T-helper 9 cell (primary cell): ENCODE results near the gene STON2.
"Not testable (repeated sequence)": the region's sequence is repeated elsewhere in the genome, so short reads cannot be mapped to it uniquely, and the experiment has no call there.

ENCODE experiments used
- DNase-seq: peaks from one replicate; pipeline ENCODE4 v3.0.0-alpha.2; 2020
- total RNA-seq, 2 donors: gene quantifications; one replicate each; lab custom pipeline; 2026; lab: John Stamatoyannopoulos, UW

STON2 gene
- total RNA-seq, result 0 to 0.28 reads per million in 2 donors

DNA sequence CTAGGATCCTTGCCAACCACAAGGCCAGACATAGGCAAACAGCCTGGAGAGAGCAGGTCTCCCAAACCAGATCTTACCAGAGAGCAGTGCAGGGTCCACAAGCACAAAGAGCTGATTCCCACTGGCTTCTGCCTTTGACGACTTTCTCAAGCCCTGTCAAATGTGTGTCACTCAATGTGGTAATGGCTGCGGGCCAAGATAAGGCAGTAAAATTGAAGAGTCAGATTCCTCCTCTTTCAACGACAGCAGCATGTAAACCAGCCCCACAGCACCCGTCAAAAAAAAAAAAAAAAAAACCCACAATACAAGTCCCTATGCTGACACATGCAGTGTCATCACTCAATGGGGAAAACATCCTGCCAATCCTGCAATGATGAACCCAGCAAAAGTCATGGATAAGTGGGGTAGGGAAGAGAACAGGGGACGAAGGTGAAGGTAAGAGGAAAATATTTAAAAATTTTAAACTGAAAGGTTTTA, at the start of gene STON2:
TSS of gene STON2 (minus strand) at position 123 of the 477 bp plus-strand sequence. CDS start 1,942 bp downstream, outside the sequence.
- no peak for DNase-seq

- no peak for DNase-seq
These were observed 49.5 kb upstream of the STON2 start for GRCh38 chr14:81449576-81449975.

DNA sequence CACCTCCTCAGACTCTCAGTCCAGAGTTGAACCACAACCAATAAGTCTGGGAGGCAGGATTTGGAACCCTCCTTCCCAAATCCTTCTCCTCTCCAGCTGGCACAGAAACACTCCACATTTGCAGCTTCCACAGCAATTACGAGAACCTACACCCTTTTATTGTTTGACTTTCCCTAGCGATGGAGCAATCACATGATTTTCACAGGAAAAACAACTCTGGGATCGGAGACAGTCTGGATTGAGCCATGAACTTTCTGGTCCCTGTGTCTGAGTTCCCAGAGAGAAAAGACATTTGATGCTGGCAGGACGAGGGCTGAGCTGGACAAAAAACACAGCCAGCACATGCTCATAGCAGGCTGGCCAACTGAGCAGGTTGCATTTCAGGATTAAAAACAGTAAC, 49.0 kb upstream of the STON2 start:
- no peak for DNase-seq

DNA sequence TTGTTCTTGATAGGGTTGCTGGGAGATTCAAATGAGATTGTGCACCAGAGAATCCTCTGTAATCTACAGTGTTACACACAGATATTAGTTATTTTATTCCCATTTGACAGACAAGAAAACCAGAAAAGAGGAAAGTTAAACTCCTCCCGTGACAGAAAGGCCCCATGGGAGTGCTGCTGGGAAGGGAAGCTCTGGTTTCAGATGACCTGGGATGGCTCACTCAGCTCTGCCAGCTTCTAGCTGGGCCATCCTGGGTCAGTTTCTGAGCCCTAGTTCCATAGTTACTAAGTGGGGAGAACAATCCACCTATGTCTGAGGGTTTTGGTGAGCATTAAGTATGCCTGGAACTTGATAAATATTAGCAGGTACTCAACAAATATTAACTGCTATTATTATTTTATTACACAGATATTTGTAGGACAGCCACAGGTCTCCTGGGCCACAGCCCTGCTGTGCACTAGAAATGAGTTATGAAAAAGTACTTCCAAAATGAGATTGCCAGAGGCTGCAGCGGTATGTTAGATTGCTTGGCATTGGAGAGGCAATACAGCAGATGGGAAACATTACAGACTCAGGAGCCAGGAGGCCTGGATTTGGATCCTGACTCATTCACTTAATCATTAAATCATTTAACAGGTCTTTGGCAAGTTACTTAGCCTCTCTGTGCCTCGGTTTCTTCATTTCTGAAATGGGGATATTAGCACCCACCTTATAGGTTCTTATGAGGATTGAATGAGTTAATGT, 47.1 kb upstream of the STON2 start:
- DNase-seq, result no peak

DNA sequence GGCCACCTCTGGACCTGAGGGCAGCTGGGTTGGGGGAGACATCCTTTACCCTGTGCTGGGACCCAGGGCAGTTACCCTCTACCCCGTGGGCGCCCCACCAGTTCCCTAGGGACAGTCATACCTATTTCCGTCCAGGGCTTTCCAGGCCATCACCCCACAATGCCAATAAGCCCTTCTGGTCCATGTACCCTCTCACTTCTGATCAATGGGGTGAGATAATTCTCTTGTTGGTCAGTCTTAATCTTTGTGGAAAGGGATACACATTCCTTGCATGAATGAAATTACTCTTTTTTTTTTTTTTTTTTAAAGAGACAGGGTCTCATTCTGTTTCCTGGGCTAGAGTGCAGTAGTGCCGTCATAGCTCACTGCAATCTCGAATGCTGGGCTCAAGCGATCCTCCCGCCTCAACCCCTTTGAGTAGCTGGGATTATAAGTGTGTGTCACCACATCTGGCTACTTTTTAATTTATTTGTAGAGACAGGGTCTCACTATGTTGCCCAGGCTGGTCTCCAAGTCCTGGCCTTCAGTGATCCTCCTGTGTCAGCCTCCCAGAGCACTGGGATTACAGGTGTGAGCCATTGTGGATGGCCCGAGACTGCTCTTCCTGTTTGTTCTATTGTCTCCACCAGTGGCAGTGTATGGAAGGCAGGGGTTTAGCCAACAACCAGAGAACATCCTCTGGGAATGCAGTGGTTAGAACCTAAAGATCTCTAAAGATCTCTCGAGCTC, 46.3 kb upstream of the STON2 start:
- DNase-seq, result no peak

GRCh38 chr14:81441626-81442134, 41.6 kb upstream of the STON2 start:
- DNase-seq, result no peak

DNA sequence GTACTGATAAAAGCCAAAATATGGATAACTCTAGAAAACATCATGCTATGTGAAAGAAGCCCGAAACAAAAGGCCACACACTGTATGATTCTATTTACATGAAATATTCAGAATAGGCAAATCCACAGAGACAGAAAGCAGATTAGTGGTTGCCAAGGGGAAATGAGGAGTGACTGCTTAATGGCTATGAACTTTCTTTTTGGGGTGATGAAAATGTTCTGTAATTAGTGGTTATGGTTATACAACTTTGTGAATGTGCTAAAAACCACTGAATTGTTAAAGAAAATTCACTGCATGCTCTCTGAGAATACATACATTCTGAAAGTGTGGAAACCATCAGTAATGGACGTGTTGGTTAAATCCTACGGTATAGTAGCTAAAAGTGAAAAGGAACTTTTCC, 39.9 kb upstream of the STON2 start:
- no peak for DNase-seq

DNA sequence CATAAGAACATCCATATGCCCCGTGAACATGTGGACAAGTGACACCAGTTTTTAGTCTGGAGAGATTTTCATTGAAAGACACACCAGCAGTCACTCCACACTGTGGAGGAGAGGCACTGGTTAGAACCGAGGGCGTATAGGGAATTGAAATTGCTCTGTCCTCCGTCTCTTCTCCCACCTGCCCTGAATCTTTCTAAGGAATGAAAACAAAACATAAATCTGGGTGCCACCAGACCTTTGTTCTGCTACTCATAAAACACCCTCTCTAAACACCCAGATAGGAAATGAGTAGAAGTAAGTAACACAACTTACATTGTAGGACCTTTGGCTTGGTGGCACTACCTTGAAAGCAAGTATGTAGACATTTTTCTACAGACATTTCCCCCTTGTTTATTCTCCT, 37.1 kb upstream of the STON2 start:
- no peak for DNase-seq

GRCh38 chr14:81436296-81437138, 36.4 kb upstream of the STON2 start:
- peak; percentile 6 for DNase-seq

DNA sequence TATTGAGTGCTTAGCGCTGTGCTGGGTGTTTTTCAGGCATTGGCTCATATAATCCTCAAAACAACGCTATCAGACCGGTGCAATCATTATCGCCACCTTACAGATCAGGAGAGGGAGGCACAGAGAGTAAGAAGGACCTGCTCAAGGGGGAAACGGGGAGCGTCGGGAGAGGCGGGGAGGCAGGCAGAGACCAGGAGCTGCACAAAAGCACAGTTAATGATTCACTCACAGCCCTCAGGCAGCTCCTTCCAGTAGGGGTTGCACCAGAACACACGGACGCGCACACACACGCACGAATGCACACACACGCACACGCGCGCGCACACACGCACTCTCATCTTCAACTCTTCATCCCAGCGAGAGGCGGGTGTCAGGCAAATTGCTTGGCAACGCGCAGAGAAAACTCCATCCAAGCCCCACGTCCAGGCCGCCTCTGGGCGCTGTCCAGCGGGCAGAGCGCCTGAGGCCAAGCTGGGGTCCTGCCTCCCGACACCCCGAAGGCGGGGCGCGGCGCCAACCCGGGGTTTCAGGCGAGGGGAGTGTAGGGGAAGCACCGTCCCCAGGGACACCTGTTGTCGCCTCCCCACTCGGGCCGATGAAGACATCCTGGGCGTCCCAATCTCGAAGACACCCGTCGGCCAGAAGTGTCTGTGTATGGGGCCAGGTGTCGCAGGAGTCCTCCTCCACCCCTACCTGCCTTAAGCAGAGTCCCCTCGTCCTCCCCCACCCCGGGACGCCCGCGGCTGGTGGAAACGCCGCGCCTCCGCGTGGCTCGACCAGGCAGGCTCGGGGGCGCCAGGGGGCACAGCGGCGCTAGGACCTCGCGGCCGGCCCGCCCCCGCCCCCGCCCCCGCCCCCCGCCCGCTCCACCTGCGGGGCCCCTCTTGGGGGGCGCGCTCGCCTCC, 35.5 kb upstream of the STON2 start:
- peak; percentile 3 for DNase-seq

DNA sequence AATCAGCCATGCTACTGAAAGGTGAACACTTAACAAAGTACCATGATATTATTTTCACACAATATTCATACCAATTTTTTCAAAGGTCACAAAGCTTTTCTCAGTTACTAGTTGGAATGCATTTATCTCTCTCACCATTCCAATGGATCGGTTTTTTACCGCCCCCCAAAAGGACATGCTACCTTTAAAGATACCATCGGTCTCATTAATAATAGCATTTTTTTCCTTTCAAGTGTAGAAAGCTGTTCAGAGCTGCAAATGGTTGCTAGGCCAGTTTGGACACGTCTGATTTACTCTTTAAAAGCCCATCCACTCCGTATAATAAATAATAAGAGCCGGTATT, 34.9 kb upstream of the STON2 start:
- no peak for DNase-seq

GRCh38 chr14:81434230-81434629, 34.1 kb upstream of the STON2 start:
- DNase-seq, result no peak

GRCh38 chr14:81433378-81433777, 33.3 kb upstream of the STON2 start:
- no peak for DNase-seq

DNA sequence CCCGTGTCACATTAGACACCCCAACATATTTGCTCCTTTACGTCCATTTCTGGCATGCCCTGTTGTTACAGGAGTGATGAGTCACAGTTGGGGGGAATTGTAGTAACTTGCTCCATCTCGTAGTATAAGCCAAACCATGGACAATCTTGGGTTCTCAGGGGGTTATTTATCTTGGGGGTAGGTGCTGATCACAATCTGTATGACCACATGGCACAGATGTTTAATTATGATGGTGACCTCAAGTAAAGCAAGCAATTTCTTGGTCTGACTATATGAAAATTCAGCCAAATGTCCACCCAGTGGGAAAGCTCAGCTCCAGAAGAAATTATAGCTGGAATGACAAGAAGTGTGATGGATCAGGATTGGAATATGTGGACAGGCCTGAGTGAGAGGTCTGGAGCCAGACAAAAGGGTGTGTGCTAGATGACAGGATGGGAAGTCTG, 32.1 kb upstream of the STON2 start:
- DNase-seq, result no peak

DNA sequence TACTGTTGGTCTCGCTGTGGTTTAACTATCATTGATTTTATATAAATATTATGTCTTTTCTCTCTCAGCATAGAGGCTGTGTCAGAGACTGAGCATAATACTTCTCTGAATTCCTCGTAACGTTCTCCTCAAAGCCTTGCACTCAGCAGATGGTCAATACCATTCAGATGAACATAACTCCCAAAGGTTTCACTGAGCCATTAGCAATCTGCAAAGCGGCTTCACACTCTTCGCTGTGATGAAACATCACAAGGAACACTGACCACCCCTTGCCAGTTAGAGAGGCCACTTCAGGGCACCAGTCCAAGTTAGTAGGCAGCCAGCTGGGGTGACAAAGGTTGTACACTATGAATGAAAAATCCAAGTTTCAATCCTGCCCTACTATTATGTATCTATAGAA, 30.1 kb upstream of the STON2 start:
- no peak for DNase-seq

- DNase-seq, result not testable (repeated sequence)
These were observed 29.6 kb upstream of the STON2 start for GRCh38 chr14:81429749-81430148.

- no peak for DNase-seq
These were observed 28.9 kb upstream of the STON2 start for GRCh38 chr14:81429028-81429427.

DNA sequence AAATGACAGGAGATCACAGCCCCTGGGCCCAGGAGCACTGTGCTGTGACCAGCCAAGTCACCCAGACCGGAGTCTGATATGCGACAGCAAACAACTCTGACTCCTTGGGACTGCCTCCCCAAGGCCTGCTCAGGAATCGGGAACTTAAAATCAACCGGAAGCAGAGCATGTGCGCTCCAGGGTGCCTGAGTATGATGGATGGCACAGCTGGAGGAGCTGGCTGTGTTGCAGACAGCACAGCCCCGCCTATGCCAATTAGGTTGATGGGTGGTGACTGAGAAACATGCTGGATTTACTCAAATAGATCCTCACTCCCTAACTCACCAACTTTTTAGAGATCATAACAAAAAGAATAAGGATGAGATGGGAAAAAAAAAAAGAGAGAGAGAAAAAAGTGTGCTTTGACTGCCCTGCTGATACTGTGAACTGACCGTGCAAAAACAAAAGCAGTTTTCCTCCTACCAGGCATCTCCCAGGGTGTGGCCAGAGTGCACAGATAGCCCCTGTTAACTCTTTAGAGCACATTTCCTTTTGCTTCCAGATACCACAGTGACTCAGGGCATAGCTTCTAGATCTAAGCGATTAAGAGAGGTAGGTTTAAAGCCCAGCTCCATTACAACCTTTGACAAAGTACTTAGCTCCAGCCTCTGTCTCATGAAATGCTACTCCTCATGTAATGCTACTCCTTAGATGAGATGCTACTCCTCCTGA, 27.4 kb upstream of the STON2 start:
- no peak for DNase-seq

DNA sequence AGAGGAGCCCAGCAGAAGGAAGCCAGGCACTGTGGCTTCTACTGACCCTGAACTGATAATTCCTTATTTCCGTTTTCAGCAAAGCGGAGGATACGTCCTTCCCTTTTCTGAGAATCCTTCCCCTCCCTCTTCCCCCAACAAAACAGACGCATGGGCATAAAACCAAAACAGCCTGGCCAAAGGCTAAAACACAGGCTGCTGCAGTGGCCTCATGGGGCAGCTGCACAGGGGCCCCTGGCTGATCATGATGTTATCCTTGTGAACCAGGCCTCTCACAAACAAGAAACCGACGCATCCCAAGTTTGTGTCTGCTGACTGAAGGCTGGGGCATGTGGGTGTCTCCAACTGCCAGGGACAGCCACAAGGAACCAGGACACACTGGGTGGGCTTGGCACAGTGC, 23.4 kb upstream of the STON2 start:
- no peak for DNase-seq

DNA sequence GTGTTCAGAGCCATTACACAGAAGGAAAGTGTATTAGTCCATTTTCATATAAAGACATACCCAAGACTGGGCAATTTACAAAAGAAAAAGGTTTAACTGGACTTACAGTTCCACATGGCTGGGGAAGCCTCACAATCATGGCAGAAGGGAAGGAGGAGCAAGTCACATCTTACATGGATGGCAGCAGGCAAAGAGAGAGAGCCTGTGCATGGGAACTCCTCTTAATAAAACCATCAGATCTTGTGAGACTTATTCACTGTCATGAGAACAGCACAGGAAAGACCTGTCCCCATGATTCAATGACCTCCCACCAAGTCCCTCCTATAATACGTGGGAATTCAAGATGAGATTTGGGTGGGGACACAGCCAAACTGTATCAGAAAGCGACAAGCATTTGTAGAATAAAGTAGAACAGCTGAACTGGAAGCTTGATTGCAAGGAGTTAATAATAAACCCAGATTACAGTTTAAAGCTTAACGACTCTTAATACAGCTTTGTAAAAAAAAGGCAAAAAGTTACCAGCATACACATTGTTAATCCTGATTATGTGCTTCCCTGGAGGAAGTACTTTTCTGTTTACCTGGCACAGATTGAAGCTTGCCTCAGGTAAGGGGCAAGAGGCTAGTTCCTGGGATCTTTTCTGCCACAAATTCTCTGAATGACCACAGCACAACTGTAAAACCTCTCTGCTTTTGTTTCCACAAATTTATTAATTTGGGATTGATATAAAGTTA, 18.1 kb upstream of the STON2 start:
- DNase-seq, result no peak

GRCh38 chr14:81416981-81417380, 16.9 kb upstream of the STON2 start:
- DNase-seq, result no peak
